Mucosa of stomach (tissue), 1 donor: ENCODE results near the gene GNMT.
"Not testable (repeated sequence)": the region's sequence is repeated elsewhere in the genome, so short reads cannot be mapped to it uniquely, and the experiment has no call there.

Experiments
- H3K27me3 ChIP-seq: one replicate; pipeline ENCODE4 v1.7.0; 2013; ENCODE audit warnings: mild to moderate bottlenecking, low read length; ENCODE audit not compliant: control insufficient read depth, insufficient read depth
- H3K36me3 ChIP-seq: one replicate; pipeline ENCODE4 v1.7.0; 2013; ENCODE audit warnings: low read length; ENCODE audit not compliant: control insufficient read depth, insufficient read depth
- H3K4me1 ChIP-seq: one replicate; pipeline ENCODE4 v1.7.0; 2013; ENCODE audit warnings: mild to moderate bottlenecking, low read length; ENCODE audit not compliant: control insufficient read depth, insufficient read depth
- H3K4me3 ChIP-seq: one replicate; pipeline ENCODE4 v1.7.0; 2013; ENCODE audit warnings: low read length
- H3K9ac ChIP-seq: one replicate; pipeline ENCODE4 v1.7.0; 2013; ENCODE audit warnings: mild to moderate bottlenecking, low read length, moderate library complexity
- H3K9me3 ChIP-seq: one replicate; pipeline ENCODE4 v1.7.0; 2013; ENCODE audit warnings: mild to moderate bottlenecking, low read length, moderate library complexity; ENCODE audit not compliant: control insufficient read depth
- donor health status: Pancreatic carcinoma.

The GNMT gene

GRCh38 chr6:42933205-42933604 lies 27.3 kb upstream of the GNMT start:
- no peak overlapping the region for H3K9ac ChIP-seq
- H3K4me3 ChIP-seq = no peak overlapping the region
- H3K4me1 ChIP-seq = peaks cover 24% of the 10 kb centered on the region
- H3K27me3 ChIP-seq = no peaks in the 10 kb centered on the region
- no peaks in the 10 kb centered on the region for H3K9me3 ChIP-seq
- peaks cover 4% of the 10 kb centered on the region for H3K36me3 ChIP-seq

GRCh38 chr6:42935322-42935721 lies 25.2 kb upstream of the GNMT start:
- Histone ChIP-seq H3K4me3 (no peak overlapping the region), H3K9ac (no peak overlapping the region), H3K4me1 (peaks cover 13% of the 10 kb centered on the region), H3K36me3 (peaks cover 7% of the 10 kb centered on the region), H3K9me3 (no peaks in the 10 kb centered on the region), H3K27me3 (no peaks in the 10 kb centered on the region)

DNA sequence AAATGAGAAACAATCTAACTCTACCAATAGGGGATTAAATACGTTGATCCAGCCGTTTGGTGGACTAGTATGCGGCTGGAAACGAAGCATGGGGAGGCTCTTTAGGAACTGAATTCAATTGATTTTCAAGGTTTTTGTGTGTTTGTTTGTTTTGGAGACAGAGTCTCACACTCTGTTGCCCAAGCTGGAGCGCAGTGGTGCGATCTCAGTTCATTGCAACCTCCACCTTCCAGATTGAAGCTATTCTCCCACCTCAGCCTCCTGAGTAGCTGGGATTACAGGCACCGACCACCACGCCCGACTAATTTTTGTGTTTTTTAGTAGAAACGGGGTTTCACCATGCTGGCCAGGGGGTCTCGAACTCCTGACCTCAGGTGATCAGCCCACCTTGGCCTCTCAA lies 24.2 kb upstream of the GNMT start:
- no peaks in the 10 kb centered on the region for H3K27me3 ChIP-seq
- H3K9me3 ChIP-seq = no peaks in the 10 kb centered on the region
- H3K36me3 ChIP-seq = peaks cover 7% of the 10 kb centered on the region

GRCh38 chr6:42937548-42938427 lies 22.8 kb upstream of the GNMT start:
- no peak overlapping the region for H3K9ac ChIP-seq
- H3K4me3 ChIP-seq = no peak overlapping the region
- H3K36me3 ChIP-seq = peaks cover 7% of the 10 kb centered on the region
- H3K27me3 ChIP-seq = no peaks in the 10 kb centered on the region
- no peaks in the 10 kb centered on the region for H3K9me3 ChIP-seq
- peaks cover 7% of the 10 kb centered on the region for H3K4me1 ChIP-seq

More for the DNA sequence above, 24.2 kb upstream of the GNMT start:
- no peak overlapping the region for H3K9ac ChIP-seq
- H3K4me1 ChIP-seq = peaks cover 7% of the 10 kb centered on the region
- H3K4me3 ChIP-seq = no peak overlapping the region

DNA sequence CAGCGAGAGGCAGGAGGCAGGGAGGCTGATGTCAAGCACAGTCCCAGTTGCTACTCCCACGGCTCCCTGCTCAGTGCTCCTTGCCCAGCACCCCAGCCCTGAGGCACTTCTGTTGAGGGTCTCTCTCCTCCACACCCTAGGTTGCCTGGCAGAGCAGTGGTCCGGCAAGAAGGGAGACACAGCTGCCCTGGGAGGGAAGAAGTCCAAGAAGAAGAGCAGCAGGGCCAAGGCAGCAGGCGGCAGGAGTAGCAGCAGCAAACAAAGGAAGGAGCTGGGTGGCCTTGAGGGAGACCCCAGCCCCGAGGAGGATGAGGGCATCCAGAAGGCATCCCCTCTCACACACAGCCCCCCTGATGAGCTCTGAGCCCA lies 22.1 kb upstream of the GNMT start:
- Histone ChIP-seq H3K27me3 (no peaks in the 10 kb centered on the region), H3K9me3 (no peaks in the 10 kb centered on the region), H3K4me3 (no peak overlapping the region), H3K36me3 (peaks cover 7% of the 10 kb centered on the region), H3K9ac (no peak overlapping the region), H3K4me1 (peaks cover 1% of the 10 kb centered on the region)

GRCh38 chr6:42938987-42939809 lies 21.4 kb upstream of the GNMT start:
- Histone ChIP-seq H3K4me1 (no peaks in the 10 kb centered on the region), H3K9me3 (no peaks in the 10 kb centered on the region), H3K27me3 (no peaks in the 10 kb centered on the region), H3K4me3 (no peak overlapping the region), H3K9ac (no peak overlapping the region), H3K36me3 (peaks cover 7% of the 10 kb centered on the region)

DNA sequence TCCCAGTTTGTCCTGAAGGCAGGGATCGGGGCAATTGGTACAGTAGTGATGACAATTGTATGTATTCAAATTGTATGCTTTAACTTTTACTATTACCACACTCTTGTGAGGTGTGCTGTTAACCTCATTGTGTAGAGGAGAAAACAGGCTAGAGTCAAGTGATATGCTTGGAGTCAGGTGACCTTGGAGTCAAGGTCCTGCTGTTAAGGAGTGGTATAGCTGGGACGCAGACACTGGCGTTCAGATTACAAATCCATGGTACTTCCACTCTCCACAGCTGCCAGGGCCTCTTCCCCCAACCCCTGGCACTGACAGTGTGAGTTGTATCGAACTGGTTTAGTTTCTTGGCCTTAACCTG lies 20.8 kb upstream of the GNMT start:
- Histone ChIP-seq H3K4me3 (no peak overlapping the region), H3K4me1 (no peaks in the 10 kb centered on the region), H3K36me3 (peaks cover 7% of the 10 kb centered on the region), H3K27me3 (no peaks in the 10 kb centered on the region), H3K9ac (no peak overlapping the region), H3K9me3 (no peaks in the 10 kb centered on the region)

GRCh38 chr6:42940493-42941045 lies 20.0 kb upstream of the GNMT start:
- no peaks in the 10 kb centered on the region for H3K4me1 ChIP-seq
- H3K27me3 ChIP-seq = no peaks in the 10 kb centered on the region
- H3K36me3 ChIP-seq = peaks cover 7% of the 10 kb centered on the region

DNA sequence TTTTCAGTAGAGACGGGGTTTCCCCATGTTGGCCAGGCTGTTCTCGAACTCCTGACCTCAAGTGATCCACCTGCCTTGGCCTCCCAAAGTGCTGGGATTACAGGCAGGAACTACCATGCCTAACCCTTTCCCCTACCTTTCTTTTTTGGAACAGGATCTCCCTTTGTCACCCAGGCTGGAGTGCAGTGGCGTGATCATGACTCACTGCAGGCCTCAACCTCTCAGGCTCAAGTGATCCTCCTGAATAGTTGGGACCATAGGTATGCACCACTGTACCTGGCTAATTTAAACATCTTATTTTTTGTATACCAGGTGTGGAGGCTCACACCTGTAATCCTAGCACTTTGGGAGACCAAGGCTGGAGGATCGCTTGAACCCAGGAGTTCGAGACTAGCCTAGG lies 19.2 kb upstream of the GNMT start:
- not testable (repeated sequence) for H3K4me3 ChIP-seq, H3K9ac ChIP-seq, H3K9me3 ChIP-seq, H3K27me3 ChIP-seq, H3K36me3 ChIP-seq, H3K4me1 ChIP-seq

More at GRCh38 chr6:42940493-42941045, 20.0 kb upstream of the GNMT start:
- no peaks in the 10 kb centered on the region for H3K9me3 ChIP-seq
- no peak overlapping the region for H3K4me3 ChIP-seq
- H3K9ac ChIP-seq = no peak overlapping the region

DNA sequence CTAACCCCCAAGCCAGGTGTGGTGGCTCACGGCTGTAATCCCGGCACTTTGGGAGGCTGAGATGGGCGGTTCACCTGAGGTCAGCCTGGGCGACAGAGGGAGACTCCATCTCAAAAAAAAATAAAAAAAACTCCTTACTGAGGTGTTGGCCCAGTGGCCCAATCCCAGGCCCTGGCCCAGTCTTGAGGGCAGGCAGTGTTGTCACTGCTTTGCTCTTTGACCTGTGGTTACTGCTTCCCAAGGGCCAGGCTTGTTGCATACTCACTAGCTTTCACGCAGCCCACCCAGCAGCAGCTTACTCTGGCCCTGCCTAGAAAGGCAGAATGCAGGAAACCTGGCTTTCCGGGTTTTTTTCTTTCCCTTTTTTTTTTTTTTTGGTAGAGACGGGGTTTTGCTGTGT lies 18.1 kb upstream of the GNMT start:
- no peaks in the 10 kb centered on the region for H3K4me1 ChIP-seq
- H3K9ac ChIP-seq = no peak overlapping the region
- no peaks in the 10 kb centered on the region for H3K9me3 ChIP-seq
- H3K4me3 ChIP-seq = no peak overlapping the region
- peaks cover 7% of the 10 kb centered on the region for H3K36me3 ChIP-seq
- no peaks in the 10 kb centered on the region for H3K27me3 ChIP-seq

DNA sequence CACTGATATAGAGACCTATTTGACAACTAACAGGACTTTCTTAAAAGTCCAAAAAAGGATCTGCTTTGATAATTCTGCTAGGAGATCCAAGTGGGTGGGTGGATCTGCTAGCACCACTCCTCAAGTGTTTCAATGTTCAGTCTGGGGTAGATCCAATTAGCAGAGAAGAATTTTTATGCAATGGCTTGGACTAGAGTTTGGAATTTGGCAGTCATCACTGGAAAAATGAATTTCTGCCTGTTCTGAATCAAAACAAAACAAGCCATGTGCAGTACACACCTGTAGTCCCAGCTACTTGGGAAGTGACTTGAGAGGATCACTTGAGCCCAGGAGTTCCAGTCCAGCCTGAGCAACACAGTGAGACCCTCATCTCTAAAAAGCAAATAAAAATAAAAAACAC lies 12.6 kb upstream of the GNMT start:
- Histone ChIP-seq H3K9me3 (no peaks in the 10 kb centered on the region), H3K9ac (no peak overlapping the region), H3K4me1 (no peaks in the 10 kb centered on the region), H3K27me3 (no peaks in the 10 kb centered on the region), H3K4me3 (no peak overlapping the region), H3K36me3 (no peaks in the 10 kb centered on the region)

GRCh38 chr6:42952389-42952788 lies 8.2 kb upstream of the GNMT start:
- Histone ChIP-seq H3K36me3 (no peaks in the 10 kb centered on the region), H3K9ac (no peak overlapping the region), H3K27me3 (no peaks in the 10 kb centered on the region), H3K4me1 (no peaks in the 10 kb centered on the region), H3K4me3 (no peak overlapping the region), H3K9me3 (no peaks in the 10 kb centered on the region)
